Body of pancreas (tissue), 4 donors: ENCODE data around the gene HADH.

Experiments used
- POLR2A ChIP-seq, 3 donors: fragments of 450-650 bp; IDR thresholded peaks; one replicate each; pipeline ENCODE4 v1.6.1; 2016; ENCODE audit warnings: antibody characterized with exemption in 3 of 3, mild to moderate bottlenecking in 2 of 3
- TF ChIP-seq, protein P1 (sequence below), 7 experiments: fragments of 450-650 bp in 4 of 7; fragments of 200-600 bp in 3 of 7; sonication (generic) in 3 of 7; IDR thresholded peaks; one replicate each; pipeline ENCODE4 v1.5.1; 2016 to 2019; ENCODE audit warnings: antibody characterized with exemption in 7 of 7

DNA sequence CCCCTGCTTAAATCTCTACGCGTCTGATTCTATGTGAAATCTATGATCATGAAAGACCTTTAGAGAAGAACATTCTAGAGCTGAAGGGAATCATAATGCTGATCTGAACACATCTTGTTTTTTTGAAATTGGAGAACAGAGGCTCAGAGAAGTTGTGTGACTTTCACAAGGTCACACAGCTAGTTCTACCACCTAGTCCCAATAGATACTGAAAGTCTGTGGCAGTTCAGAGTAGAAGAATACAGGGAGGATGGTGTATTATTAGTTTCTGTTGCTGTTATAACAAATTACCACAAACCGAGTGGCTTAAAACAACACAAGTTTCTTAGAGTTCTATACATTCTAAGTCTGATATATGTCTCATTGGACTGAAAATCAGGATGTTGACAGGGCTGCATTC, 43.9 kb upstream of the HADH start:
- TF ChIP-seq, protein P1, sequence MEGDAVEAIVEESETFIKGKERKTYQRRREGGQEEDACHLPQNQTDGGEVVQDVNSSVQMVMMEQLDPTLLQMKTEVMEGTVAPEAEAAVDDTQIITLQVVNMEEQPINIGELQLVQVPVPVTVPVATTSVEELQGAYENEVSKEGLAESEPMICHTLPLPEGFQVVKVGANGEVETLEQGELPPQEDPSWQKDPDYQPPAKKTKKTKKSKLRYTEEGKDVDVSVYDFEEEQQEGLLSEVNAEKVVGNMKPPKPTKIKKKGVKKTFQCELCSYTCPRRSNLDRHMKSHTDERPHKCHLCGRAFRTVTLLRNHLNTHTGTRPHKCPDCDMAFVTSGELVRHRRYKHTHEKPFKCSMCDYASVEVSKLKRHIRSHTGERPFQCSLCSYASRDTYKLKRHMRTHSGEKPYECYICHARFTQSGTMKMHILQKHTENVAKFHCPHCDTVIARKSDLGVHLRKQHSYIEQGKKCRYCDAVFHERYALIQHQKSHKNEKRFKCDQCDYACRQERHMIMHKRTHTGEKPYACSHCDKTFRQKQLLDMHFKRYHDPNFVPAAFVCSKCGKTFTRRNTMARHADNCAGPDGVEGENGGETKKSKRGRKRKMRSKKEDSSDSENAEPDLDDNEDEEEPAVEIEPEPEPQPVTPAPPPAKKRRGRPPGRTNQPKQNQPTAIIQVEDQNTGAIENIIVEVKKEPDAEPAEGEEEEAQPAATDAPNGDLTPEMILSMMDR (IDR thresholded peaks at IDR 0.05) = no peak
- TF ChIP-seq POLR2A (IDR thresholded peaks at IDR 0.05) = no peak
